Breast epithelium (tissue), 3 donors: ENCODE data around the gene PLVAP.

Experiments
- CTCF ChIP-seq, 3 donors: fragments of 450-650 bp; IDR thresholded peaks; one replicate each; pipeline ENCODE4 v1.5.1; 2016 to 2017; ENCODE audit warnings: antibody characterized with exemption in 3 of 3, mild to moderate bottlenecking in 3 of 3, moderate library complexity in 3 of 3
- POLR2A ChIP-seq: fragments of 450-650 bp; IDR thresholded peaks from one replicate; pipeline ENCODE4 v1.6.1; 2016; ENCODE audit warnings: antibody characterized with exemption, mild to moderate bottlenecking, moderate library complexity
- POLR2AphosphoS5 ChIP-seq, 3 donors: sonication (generic); formaldehyde crosslinking; IDR thresholded peaks; one replicate each; pipeline ENCODE4 v1.6.1; 2017; ENCODE audit warnings: antibody characterized with exemption in 3 of 3

GRCh38 chr19:17420475-17420924 is 43.4 kb upstream of the PLVAP start:
- TF ChIP-seq CTCF (IDR thresholded peaks at IDR 0.05) = no peak
- TF ChIP-seq POLR2AphosphoS5 (IDR thresholded peaks at IDR 0.05) = no peak
- TF ChIP-seq POLR2A = no peak
